NOMO-1 treated with dmso at 0.1 percent for 144 hours (cell line): Measurements from ENCODE around the gene PLIN4.
"Not testable (repeated sequence)": the region's sequence is repeated elsewhere in the genome, so short reads cannot be mapped to it uniquely, and the experiment has no call there.

Experiments used
- DNase-seq: peaks from one replicate; lab custom pipeline; 2025; ENCODE audit not compliant: unreplicated experiment; lab: John Stamatoyannopoulos, UW

PLIN4 gene

GRCh38 chr19:4548238-4548584 is 29.9 kb upstream of the PLIN4 start:
- no peak for DNase-seq

- DNase-seq: no peak
Observed at GRCh38 chr19:4547303-4548237, 29.3 kb upstream of the PLIN4 start.

DNA sequence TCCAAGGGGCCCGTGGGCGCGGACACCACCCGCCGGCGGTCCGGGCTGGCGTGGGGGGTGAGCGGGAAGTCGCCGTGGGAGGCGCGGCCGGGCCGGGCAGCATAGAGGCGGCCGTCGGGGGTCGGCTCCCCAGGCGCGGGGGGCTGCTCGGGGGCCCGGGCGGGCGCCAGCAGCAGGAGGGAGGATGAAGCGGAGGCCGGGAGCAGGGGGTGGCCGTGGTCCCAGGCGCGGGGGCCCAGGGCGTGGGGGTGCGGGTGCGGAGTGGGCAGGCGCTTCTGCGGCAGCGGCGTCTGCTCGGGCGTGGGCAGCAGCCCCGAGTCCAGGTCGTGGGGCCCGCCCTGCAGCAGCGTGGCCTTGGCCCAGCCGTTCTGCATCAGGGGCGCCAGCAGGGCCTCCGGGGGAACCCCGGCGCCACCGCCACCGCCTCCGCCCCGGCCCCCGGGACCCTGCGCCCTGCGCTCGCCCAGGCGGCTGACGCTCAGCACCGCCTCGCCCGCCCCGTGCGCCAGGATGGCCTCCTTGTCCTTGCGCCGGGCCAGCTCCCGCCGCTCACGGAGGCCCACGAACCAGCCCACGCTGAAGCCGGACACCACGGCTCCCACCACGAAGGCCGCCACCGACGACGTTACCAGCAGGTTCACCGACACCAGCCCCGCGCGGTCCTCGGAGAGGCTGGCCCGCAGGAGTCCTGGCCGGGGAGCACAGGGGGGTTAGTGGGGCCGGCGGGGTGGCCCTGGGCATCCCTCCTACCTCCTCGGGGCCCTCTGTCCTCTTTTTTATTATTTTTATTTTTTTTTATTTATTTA is 25.8 kb upstream of the PLIN4 start:
- no peak for DNase-seq

DNA sequence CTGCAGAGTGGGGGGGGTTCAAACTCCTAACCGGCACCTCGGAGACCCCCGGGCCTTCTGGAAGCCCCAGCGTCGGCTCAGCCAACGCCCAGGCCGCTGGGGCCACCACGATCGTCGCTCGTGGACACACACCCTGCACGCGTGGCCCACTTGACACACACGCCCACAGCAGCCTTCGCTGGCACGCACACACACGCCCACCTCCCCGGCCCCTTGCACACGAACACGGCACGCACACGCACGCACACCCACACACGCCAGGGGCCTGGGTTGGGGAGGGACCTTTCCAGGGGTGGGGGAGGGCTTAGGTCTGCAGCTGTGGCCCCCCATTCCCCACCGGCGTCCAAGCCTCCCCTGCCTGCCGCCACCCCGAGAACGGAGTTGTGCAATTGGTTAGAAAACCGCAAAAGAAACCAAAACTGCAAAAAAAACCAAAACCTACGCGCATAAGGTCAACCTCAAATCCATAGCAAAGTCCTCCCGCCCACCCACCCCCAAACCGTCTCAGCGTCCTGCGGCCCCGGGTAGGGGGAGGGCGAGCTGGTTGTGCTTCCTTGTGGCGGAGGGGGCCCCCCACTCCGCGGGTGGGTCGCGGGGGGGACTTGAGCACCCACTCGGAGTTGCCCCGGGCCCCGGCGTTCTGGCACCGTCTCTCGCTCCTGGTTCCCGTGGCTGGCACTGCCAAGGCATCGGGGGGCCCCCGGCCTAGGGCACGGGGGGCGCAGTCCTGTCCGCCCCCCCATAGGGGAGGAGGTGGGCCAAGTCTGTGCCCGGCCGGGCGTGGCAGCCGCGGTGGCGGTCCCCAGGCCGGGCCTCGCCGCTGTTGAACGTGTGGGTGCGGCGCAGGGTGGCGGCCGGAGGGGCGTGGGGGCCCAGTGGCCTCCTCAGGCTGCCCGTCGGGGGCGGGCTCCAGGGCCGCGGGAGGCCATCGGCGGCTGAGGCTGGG is 24.9 kb upstream of the PLIN4 start:
- DNase-seq: peak; percentile 78

DNA sequence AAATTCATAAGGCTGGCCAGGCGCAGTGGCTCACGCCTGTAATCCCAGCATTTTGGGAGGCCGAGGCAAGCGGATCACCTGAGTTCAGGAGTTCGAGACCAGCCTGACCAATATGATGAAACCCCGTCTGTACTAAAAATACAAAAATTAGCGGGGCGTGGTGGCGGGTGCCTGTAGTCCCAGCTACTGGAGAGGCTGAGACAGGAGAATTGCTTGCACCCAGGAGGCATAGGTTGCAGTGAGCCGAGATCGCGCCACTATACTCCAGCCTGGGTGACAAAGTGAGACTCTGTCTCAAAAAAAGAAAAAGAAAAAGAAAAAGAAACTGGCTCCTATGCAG is 23.5 kb upstream of the PLIN4 start:
- not testable (repeated sequence) for DNase-seq

GRCh38 chr19:4541114-4541805 is 23.0 kb upstream of the PLIN4 start:
- DNase-seq: peak; percentile 87

DNA sequence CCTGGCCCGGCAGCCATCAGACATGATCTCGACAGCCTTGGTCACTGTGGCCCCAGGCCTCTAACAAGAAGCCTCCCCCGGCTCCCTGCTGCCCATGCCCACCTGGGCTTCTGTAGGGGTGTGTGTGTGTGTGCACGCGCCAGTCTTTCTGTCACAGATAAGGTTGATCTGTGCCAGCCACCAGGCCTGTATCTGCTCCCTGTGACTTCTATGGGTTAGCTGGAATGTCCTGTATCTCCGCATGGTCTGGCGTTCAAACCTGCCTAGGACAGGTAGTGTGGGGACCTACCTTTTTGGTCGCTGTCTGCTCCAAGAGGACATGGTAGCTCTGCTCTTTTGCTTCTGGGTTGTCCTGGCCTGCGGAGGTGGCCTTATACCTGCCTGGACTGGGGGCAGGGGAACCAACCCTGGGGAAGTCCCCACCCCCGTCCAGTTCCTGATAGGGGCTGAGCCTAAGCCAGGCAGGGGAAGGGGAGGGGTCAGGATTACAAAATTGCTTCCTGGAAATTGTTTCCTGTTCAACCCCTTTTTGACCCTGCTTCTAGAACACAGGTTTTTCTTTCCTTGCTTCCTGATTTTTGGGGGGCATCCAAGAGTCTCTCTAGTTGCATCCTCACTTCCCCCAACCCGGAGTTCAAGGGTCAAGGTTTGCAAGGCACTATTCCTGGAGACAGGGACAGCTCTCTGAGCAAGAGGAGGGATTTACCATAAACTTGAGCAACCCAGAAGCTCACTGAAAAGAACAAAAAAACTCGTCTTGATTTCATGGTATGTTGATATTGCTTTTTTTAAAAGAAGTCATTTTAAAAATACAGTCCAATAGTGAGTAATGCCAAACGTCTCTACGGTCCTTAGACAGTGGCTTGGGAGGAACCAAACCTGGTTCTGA is 21.7 kb upstream of the PLIN4 start, which contains the start of gene LRG1:
Gene LRG1, minus strand, starts transcription at position 344 of the 889 bp plus-strand sequence. Its CDS starts 23 bp downstream, at position 321.
- DNase-seq: peak; percentile 84

DNA sequence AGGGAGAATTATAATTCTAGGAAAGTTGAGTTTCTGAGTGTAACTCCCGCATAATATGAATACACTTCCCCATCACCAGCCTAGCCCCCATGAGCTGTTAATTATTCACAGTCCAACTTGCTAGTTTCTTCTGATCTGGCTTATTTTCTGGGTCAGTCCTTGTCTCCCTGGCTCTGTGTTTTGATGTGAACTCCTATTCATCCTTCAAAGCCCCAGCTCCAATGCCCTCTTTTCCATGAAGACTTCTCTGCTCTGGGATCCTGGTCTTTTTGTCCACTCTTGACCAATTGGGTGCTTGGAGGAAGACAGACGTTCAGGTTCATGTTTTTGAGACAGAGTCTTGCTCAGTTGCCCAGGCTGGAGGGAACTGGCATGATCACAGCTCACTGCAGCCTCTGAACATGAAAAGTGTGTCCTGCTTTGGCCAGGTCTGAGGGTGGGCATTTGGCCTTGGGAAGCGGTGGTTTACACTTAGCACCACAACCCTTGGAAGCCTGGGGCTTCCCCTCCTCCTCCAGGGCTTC is 20.9 kb upstream of the PLIN4 start:
- DNase-seq: no peak

GRCh38 chr19:4538601-4538954 is 20.3 kb upstream of the PLIN4 start:
- DNase-seq: no peak

DNA sequence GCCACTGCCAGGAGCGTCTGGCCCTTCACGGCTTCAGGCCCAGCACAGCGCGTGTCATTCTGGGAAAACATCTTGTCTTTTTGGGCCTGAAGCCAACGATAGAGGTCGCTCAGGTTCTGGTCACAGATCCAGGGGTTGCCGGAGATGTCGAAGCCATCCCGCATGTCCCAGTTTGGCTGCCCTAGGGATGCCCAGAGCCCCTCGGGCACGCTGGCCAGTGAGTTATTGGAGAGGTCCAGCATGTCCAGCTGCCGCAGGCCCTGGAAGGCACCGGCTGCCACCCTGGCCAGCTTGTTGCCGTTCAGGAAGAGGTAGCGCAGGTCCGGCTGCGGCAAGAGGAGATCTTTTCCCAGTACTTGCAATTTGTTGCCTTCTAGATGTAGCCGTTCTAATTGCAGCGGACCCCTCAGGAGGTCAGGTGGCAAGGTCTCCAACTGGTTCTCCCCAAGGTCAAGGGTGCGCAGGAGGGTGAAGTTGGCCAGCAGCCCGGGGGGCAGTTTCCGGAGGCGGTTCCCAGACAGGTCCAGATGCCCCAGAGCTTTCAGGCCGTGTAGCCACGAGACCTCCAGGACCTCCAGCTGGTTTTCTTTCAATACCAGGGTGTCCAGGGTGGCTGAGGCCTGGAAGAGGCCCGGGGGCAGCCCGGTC is 19.8 kb upstream of the PLIN4 start:
- DNase-seq: no peak

- DNase-seq: no peak
Observed at GRCh38 chr19:4536798-4537197, 18.5 kb upstream of the PLIN4 start.

- DNase-seq: no peak
Observed at GRCh38 chr19:4534836-4535658, 16.8 kb upstream of the PLIN4 start, which contains the start of gene PLIN5. PLIN5 (minus strand) TSS chr19:4535224; CDS start chr19:4534074, 1,150 bp downstream.

- DNase-seq: no peak
Observed at GRCh38 chr19:4533835-4534424, 15.6 kb upstream of the PLIN4 start.

- DNase-seq: no peak
Observed at GRCh38 chr19:4533334-4533733, 15.0 kb upstream of the PLIN4 start.

DNA sequence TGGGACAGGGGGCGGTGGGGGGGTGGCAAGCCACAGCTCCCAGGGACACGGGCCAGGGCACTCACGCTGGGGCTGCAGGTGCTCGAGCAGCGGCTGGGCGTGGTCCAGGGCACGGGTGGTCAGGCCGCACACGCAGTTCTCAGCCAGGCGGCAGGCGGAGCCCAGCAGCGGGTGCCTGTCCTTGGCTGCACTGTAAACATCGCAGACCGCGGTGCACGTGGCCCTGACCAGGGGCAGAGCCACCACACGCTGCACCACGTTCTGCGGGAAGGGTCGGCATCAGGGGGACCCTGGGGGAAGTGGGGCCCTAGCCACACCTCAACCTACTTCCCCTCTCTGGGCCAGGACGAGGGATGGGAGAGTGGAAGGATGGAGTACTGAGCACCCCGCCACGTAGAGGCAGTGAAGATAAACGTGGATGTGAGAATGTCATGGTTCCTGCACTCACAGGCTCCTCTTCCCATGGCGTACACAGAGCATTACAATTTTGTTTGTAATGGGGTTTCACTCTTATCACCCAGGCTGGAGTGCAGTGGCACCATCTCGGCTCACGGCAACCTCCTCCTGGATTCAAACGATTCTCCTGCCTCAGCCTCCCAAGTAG is 13.4 kb upstream of the PLIN4 start:
- DNase-seq: no peak

DNA sequence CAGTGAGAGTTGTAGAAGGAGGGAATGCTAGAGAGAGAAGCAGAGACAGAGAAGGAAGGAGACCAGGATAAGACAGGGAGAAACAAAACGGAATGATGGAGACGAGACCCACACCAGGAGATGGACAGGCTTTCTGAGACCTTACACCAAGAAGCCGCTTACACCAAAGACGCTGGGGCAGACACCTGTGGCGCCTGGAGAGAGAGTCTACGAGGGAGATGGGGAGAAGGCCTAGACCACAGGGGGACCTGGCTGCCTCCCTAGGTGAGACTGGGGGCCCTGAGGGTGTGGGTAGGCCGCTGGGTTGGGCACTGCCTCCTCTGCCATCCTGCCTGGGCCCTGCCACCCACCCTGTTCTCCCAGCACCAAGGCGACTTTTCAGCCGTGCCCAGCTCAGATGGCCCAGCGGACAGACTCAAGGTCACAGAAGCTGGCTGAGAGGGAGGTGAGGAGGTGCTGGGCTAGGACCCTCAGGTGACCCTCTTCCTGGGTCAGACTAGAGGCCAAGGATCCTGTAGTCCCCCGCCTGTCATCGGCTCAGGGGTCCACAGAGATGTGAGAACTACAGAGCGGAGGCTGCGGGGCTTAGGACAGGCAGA is 11.7 kb upstream of the PLIN4 start:
- DNase-seq: no peak

- no peak for DNase-seq
Observed at GRCh38 chr19:4528843-4529242, 10.6 kb upstream of the PLIN4 start.
